HEK293 (cell line): ENCODE data around the gene RBM27.

Source experiments
- CTCF ChIA-PET: fragments of 350-600 bp; formaldehyde crosslinking; extraction: SDS; loops from one replicate; lab custom pipeline; 2021; ENCODE audit warnings: antibody characterized with exemption; lab: Yijun Ruan, JAX
- POLR2A ChIA-PET: fragments of 300-600 bp; formaldehyde crosslinking; extraction: SDS; loops from one replicate; lab custom pipeline; 2020; ENCODE audit warnings: antibody characterized with exemption, inconsistent platforms; lab: Yijun Ruan, JAX
- H3K27ac ChIP-seq: fragments of 200-500 bp; sonication (Bioruptor generic); 2 replicates; pipeline ENCODE4 v1.5.1; 2014; ENCODE audit warnings: low read depth, low read length, control low read depth, inconsistent platforms; ENCODE audit errors: extremely low read depth
- H3K36me3 ChIP-seq, 2 experiments: fragments of 200-500 bp in 1 of 2; sonication (Bioruptor generic) in 1 of 2; 1 replicate in 1 of 2; 2 replicates in 1 of 2; pipeline ENCODE4 v1.5.1; 2014 to 2017; ENCODE audit warnings: inconsistent platforms in 2 of 2, low read length in 2 of 2; ENCODE audit not compliant: control insufficient read depth in 2 of 2, insufficient read depth in 1 of 2
- H3K4me1 ChIP-seq: fragments of 200-500 bp; sonication (Bioruptor generic); 2 replicates; pipeline ENCODE4 v1.5.1; 2014; ENCODE audit warnings: mild to moderate bottlenecking, low read length, inconsistent platforms; ENCODE audit not compliant: control insufficient read depth, insufficient read depth
- H3K4me3 ChIP-seq: 2 replicates; pipeline ENCODE4 v1.5.1; 2011; ENCODE audit warnings: low read depth, mild to moderate bottlenecking, control low read depth, low read length, moderate library complexity
- H3K9me3 ChIP-seq: fragments of 200-500 bp; sonication (Bioruptor generic); 2 replicates; pipeline ENCODE4 v1.5.1; 2014; ENCODE audit warnings: low read depth, low read length, inconsistent platforms; ENCODE audit not compliant: control insufficient read depth, insufficient read depth
- EGR2 ChIP-seq: fragments of 450-650 bp; formaldehyde crosslinking; IDR thresholded peaks from 2 replicates; pipeline ENCODE4 v1.5.1; 2016; ENCODE audit warnings: low read depth, missing biosample characterization, missing genetic modification characterization
- IKZF3 ChIP-seq: fragments of 450-650 bp; IDR thresholded peaks from 2 replicates; pipeline ENCODE4 v1.5.0; 2018; ENCODE audit warnings: missing biosample characterization, mild to moderate bottlenecking, missing genetic modification characterization, moderate library complexity
- KLF1 ChIP-seq: fragments of 450-650 bp; formaldehyde crosslinking; IDR thresholded peaks from 2 replicates; pipeline ENCODE4 v1.5.1; 2016; ENCODE audit warnings: missing biosample characterization, missing genetic modification characterization
- KLF10 ChIP-seq: fragments of 450-650 bp; IDR thresholded peaks from 2 replicates; pipeline ENCODE4 v1.5.1; 2018; ENCODE audit warnings: missing biosample characterization, mild to moderate bottlenecking, missing genetic modification characterization
- KLF8 ChIP-seq: fragments of 450-650 bp; formaldehyde crosslinking; IDR thresholded peaks from 2 replicates; pipeline ENCODE4 v1.5.1; 2016; ENCODE audit warnings: missing biosample characterization, missing genetic modification characterization
- OVOL3 ChIP-seq: fragments of 450-650 bp; formaldehyde crosslinking; IDR thresholded peaks from 2 replicates; pipeline ENCODE4 v1.5.1; 2016; ENCODE audit warnings: missing biosample characterization, missing genetic modification characterization
- PRDM6 ChIP-seq: fragments of 450-650 bp; formaldehyde crosslinking; IDR thresholded peaks from 2 replicates; pipeline ENCODE4 v1.5.1; 2017; ENCODE audit warnings: missing biosample characterization, missing genetic modification characterization
- TCF7L2 ChIP-seq: IDR thresholded peaks from 2 replicates; pipeline ENCODE4 v1.6.1; 2011; ENCODE audit warnings: low read depth, mild to moderate bottlenecking, inconsistent platforms, low read length, moderate library complexity, borderline replicate concordance
- ZNF138 ChIP-seq: fragments of 450-650 bp; formaldehyde crosslinking; IDR thresholded peaks from 2 replicates; pipeline ENCODE4 v1.5.1; 2016; ENCODE audit warnings: missing biosample characterization, missing genetic modification characterization, borderline replicate concordance
- ZNF155 ChIP-seq: fragments of 450-650 bp; formaldehyde crosslinking; IDR thresholded peaks from 2 replicates; pipeline ENCODE4 v1.5.1; 2016; ENCODE audit warnings: missing biosample characterization, missing genetic modification characterization
- ZNF18 ChIP-seq: fragments of 450-650 bp; formaldehyde crosslinking; IDR thresholded peaks from 2 replicates; pipeline ENCODE4 v1.5.1; 2016; ENCODE audit warnings: missing biosample characterization, missing genetic modification characterization
- ZNF239 ChIP-seq: fragments of 450-650 bp; formaldehyde crosslinking; IDR thresholded peaks from 2 replicates; pipeline ENCODE4 v1.5.1; 2016; ENCODE audit warnings: missing biosample characterization, missing genetic modification characterization
- ZNF311 ChIP-seq: fragments of 450-650 bp; formaldehyde crosslinking; IDR thresholded peaks from 2 replicates; pipeline ENCODE4 v1.5.1; 2017; ENCODE audit warnings: missing biosample characterization, missing genetic modification characterization, borderline replicate concordance
- ZNF354C ChIP-seq: fragments of 450-650 bp; formaldehyde crosslinking; IDR thresholded peaks from 2 replicates; pipeline ENCODE4 v1.5.1; 2016; ENCODE audit warnings: missing biosample characterization, missing genetic modification characterization, low read depth, borderline replicate concordance
- ZNF362 ChIP-seq: fragments of 450-650 bp; formaldehyde crosslinking; IDR thresholded peaks from 2 replicates; pipeline ENCODE4 v1.5.1; 2016; ENCODE audit warnings: missing biosample characterization, missing genetic modification characterization
- ZNF488 ChIP-seq: fragments of 450-650 bp; formaldehyde crosslinking; IDR thresholded peaks from 2 replicates; pipeline ENCODE4 v1.5.1; 2016; ENCODE audit warnings: missing biosample characterization, missing genetic modification characterization
- ZNF521 ChIP-seq: fragments of 450-650 bp; formaldehyde crosslinking; IDR thresholded peaks from 2 replicates; pipeline ENCODE4 v1.5.1; 2017; ENCODE audit warnings: missing biosample characterization, mild to moderate bottlenecking, missing genetic modification characterization
- ZNF530 ChIP-seq: fragments of 450-650 bp; formaldehyde crosslinking; IDR thresholded peaks from 2 replicates; pipeline ENCODE4 v1.5.1; 2016; ENCODE audit warnings: low read depth, missing biosample characterization, missing genetic modification characterization
- ZNF664 ChIP-seq: fragments of 450-650 bp; formaldehyde crosslinking; IDR thresholded peaks from 2 replicates; pipeline ENCODE4 v1.5.1; 2016; ENCODE audit warnings: missing biosample characterization, missing genetic modification characterization
- ZSCAN23 ChIP-seq: fragments of 450-650 bp; formaldehyde crosslinking; IDR thresholded peaks from 2 replicates; pipeline ENCODE4 v1.5.1; 2016; ENCODE audit warnings: missing biosample characterization, missing genetic modification characterization

RBM27 gene

GRCh38 chr5:146173597-146173996, 29.8 kb upstream of the RBM27 start:
- TF ChIP-seq IKZF3 (tag by site-specific recombination) (no peak), ZNF239 (tag by site-specific recombination) (no peak), ZNF138 (tag by site-specific recombination) (no peak), KLF10 (no peak), EGR2 (tag by site-specific recombination) (no peak), ZNF354C (tag by site-specific recombination) (no peak), ZNF530 (tag by site-specific recombination) (no peak), PRDM6 (tag by site-specific recombination) (no peak), OVOL3 (tag by site-specific recombination) (no peak), ZNF521 (tag by site-specific recombination) (no peak), KLF1 (tag by site-specific recombination) (no peak), TCF7L2 (no peak), ZSCAN23 (tag by site-specific recombination) (no peak), ZNF664 (tag by site-specific recombination) (no peak), ZNF18 (tag by site-specific recombination) (no peak), KLF8 (no peak), ZNF311 (tag by site-specific recombination) (no peak), ZNF362 (tag by site-specific recombination) (no peak), ZNF488 (tag by site-specific recombination) (no peak)
- CTCF ChIA-PET, result interaction anchor here (0.5 to 0.7 kb wide), 2 partner anchors 237 to 317 kb away, joined by 3 to 4 read pairs; no protein-coding TSS in a partner anchor
- Histone ChIP-seq H3K4me1 (no peaks in the 10 kb centered on the region), H3K27ac (no peak overlapping the region), H3K4me3 (no peak overlapping the region), H3K9me3 (no peaks in the 10 kb centered on the region), H3K36me3 (peaks cover 64 to 67% of the 10 kb centered on the region in 2 experiments)
- POLR2A ChIA-PET, result interaction anchor here (0.6 to 1.1 kb wide), 2 partner anchors 26 to 72 kb away, joined by 3 read pairs; no protein-coding TSS in a partner anchor

GRCh38 chr5:146176805-146177204, 26.6 kb upstream of the RBM27 start:
- POLR2A ChIA-PET, result no interaction called here
- peaks cover 51% of the 10 kb centered on the region in 2 experiments for H3K36me3 ChIP-seq
- CTCF ChIA-PET, result interaction anchor here (0.6 to 0.7 kb wide), 3 partner anchors 12 to 289 kb away, joined by 3 read pairs; no protein-coding TSS in a partner anchor

More at GRCh38 chr5:146176805-146177204, 26.6 kb upstream of the RBM27 start:
- H3K27ac ChIP-seq, result no peak overlapping the region
- H3K9me3 ChIP-seq, result no peaks in the 10 kb centered on the region
- no peak overlapping the region for H3K4me3 ChIP-seq
- no peak for TF ChIP-seq ZNF155 (tag by site-specific recombination)
- no peaks in the 10 kb centered on the region for H3K4me1 ChIP-seq
